GM19035 (cell line): ENCODE data around the gene C4orf50.

Experiments
- ATAC-seq: cut with Tn5 transposase; IDR thresholded peaks from one replicate; pipeline ENCODE4 v1.9.1; 2021; ENCODE audit not compliant: unreplicated experiment

Gene C4orf50

DNA sequence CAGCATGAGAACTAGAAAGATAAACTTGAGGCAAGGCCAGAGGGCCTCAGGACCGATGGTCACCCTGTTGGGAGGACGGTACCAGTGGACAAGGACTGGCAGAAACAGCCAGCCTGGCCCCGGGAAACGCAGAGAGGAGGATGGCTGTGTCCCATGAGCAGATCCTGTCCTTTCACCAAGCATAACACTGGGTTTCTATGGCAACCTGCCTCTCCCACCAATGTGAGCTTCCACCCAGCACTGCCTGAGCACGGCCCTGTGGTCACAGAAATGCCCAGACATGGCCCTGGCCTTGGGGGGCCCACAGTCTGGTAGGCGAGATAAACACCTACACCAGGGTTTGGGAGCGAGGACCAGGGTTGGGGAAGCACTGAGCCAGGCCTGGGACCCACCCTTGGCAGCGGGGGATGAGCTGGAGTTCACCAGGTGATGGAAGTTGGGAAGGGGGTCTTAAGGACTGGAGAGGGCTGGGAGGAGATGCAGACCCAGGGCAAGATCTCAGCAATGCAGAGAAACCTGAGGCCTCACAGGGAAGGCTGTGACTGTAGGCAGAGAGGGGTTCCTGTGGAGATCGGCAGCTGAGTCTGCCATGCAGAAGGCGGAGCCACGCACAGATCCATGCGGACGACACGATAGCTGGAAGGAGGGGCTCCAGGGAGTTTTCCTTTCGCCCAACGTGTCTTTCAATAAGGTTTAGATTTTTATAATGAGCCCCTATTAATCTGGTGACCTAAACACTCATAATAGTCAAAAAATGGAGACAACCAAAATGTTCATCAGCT is 92.6 kb downstream of the C4orf50 start:
- ATAC-seq: no peak

- no peak for ATAC-seq
Measured at GRCh38 chr4:5924461-5925125, 93.6 kb downstream of the C4orf50 start.

GRCh38 chr4:5923376-5923775 is 94.9 kb downstream of the C4orf50 start:
- no peak for ATAC-seq

- no peak for ATAC-seq
Measured at GRCh38 chr4:5922556-5922955, 95.7 kb downstream of the C4orf50 start.

- no peak for ATAC-seq
Measured at GRCh38 chr4:5921981-5922380, 96.2 kb downstream of the C4orf50 start.

- no peak for ATAC-seq
Measured at GRCh38 chr4:5921101-5921980, 96.9 kb downstream of the C4orf50 start.

- no peak for ATAC-seq
Measured at GRCh38 chr4:5919571-5919970, 98.7 kb downstream of the C4orf50 start.

DNA sequence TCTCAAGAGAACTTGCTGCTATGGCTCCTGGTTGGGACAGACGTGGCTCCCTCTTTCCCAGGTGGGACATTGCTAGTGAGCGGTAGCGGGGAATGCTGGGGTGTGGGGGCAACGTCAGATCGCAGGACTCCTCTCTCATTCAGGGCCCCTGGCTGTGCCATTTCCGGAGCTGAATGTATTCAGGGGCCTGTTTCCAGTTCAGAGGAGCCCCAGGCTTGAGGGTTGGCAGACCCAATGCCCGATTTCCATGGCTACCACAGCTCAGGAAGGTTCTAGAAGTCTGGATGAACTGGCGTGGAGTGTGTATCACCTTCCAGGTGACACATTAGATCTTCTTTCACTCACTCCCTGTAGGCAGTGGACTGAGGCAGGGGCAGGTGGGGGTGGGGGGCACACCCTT is 99.2 kb downstream of the C4orf50 start:
- ATAC-seq: no peak

DNA sequence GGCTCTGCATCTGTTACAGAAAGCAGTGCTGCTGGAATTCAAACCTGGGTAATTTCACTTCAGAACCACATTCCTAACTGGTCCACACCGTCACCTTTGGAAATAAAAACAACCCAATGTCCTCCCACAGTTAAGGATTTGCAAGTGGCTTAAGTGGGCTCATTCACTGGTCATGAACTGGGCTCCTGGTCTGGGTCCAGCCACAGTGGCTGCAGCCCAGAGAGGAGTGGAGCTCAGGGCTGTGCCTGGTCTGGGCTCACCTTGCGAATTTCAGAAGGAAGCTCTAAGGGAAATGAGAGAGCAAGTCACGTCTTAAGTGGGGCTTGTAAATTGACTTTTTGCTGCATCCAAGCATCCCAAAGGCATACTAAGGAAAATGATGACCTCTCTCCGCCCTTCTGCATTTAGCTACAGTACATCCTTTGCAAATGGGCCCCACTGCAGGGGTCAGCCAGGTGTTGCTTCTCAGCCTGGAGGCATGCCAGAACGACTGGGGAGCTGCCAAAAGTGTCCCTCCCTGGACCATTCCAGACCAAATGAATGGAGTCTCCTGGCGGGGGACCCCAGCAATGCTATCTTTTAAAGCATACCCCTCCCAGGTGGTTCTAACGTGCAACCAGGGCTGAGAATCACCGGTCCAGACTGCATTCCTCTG is 99.8 kb downstream of the C4orf50 start:
- ATAC-seq: no peak

GRCh38 chr4:5917672-5918071 is 100.6 kb downstream of the C4orf50 start:
- ATAC-seq: no peak

DNA sequence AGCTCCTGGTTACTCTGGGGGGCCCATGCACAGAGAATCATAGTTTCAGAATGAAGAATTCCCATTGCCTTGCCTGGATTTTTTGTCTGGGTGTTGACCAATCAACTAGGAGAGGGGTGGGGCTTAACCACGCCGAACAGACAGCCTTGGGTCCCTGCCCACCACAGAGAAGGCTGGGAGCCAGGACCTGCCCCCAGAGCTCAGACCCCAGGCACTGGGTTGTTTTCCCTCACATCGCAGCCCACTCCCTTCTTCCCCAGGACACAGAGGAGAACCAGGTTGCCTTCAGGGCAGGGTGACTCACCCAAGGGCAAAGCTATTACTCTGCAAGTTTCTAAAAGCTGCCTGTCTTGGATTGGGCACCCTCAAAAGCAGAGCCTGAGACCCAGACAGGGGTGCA is 102.0 kb downstream of the C4orf50 start:
- ATAC-seq: no peak

- ATAC-seq: no peak
Measured at GRCh38 chr4:5913454-5913853, 104.8 kb downstream of the C4orf50 start.

- no peak for ATAC-seq
Measured at GRCh38 chr4:5912614-5913019, 105.6 kb downstream of the C4orf50 start.

DNA sequence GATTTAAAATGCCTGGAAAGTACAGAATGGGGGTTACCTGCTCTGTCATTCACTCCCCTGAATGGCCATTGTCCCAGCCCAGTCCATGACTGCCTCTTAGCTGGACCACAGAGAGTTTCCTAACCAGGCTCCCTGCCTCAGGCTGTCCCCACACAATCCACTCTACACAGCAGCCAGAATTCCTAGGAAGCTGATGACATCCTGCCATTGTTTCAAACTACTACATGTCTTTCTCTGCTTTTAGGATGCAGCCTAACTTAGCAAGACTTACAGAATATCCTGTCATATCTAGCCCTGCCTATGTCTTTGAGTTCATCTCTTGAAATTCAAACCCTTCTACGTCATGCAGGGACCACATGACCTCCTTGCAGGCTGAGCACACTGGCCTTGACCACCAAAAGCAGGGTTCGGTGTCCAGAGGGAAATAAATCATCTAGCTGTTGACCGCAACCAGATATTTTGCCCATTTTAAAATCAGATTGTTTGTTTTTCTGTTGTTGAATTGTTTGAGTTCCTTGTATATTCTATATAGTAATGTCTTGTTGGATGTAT is 109.3 kb downstream of the C4orf50 start:
- no peak for ATAC-seq

DNA sequence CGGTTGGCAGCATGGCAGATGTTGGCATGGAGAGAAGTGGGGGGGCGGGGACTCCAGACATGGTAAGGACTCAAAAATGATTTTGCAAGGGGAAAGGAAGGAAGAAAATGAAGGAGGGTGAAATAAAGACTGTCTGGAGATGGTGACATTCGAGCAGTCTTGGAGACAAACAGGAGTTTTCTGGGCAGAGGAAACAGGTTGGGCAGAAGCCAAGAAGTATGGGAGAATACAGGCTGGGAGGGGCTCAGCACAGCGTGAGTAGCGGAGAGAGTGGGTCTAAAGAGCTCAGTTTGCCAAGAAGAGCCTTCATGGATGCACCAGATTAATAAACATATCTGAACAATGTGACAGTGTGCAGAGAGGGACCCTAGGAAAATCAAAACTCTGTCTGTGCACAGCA is 112.0 kb downstream of the C4orf50 start:
- ATAC-seq: no peak

DNA sequence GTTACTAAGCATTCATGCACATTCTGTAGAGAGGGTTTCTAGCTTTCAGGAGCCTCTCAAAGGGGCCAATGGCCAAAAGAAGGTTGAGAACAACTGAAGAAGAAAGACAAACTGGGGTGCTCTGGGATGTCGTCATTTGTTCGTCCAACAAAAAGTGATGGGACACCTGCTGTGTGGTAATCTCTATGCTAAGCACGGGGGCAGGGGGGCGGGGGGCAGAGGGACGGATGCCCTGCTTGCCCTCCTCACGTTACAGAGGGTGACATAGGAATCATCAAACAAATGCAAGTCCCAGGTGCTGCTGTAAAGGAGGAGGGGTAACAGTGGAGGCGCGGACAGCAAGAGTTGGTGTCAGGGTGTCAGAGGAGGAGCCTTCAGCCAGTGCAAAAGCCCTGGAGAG is 112.5 kb downstream of the C4orf50 start:
- no peak for ATAC-seq

- ATAC-seq: no peak
Measured at GRCh38 chr4:5900844-5901243, 117.4 kb downstream of the C4orf50 start.

GRCh38 chr4:5899881-5900280 is 118.3 kb downstream of the C4orf50 start:
- no peak for ATAC-seq

GRCh38 chr4:5899396-5899795 is 118.8 kb downstream of the C4orf50 start:
- ATAC-seq: no peak

- no peak for ATAC-seq
Measured at GRCh38 chr4:5897674-5898073, 120.6 kb downstream of the C4orf50 start.

- ATAC-seq: no peak
Measured at GRCh38 chr4:5895287-5895686, 122.9 kb downstream of the C4orf50 start.
